Measurements from ENCODE around the gene ARL8B. TPM values are rescaled to one million over a fixed set of nuclear protein-coding genes. Genes with fewer than 3 reads are reported as not detected.

Gene ARL8B
- total RNA-seq, 1 experiment from 2014 or later: 29.0 TPM

GRCh38 chr3:5122741-5123706 lies 932 bp downstream of the ARL8B start:
- TF ChIP-seq CTCF (conservative IDR thresholded peaks at IDR 0.05): peak; percentile 37; the same call in 2 of the 3 replicates
- Histone ChIP-seq H3K4me1 (ENCODE audit: insufficient read depth, low read length) (no peaks in the 10 kb centered on the region; the same call in 1 of the 2 replicates), H2BK15ac (ENCODE audit: low read depth, low read length) (no peak overlapping the region), H4K5ac (ENCODE audit: insufficient read length, low read depth, low read length) (no peak overlapping the region), H2BK12ac (ENCODE audit: insufficient read length, low read depth, low read length) (no peak overlapping the region), H3K18ac (ENCODE audit: insufficient read length, low read depth, low read length) (no peak overlapping the region), H3K79me2 (ENCODE audit: insufficient read depth, low read length) (peaks cover 24% of the 10 kb centered on the region; the same call in 1 of the 2 replicates), H4K91ac (ENCODE audit: insufficient read length, low read depth, low read length) (no peak overlapping the region), H3K56ac (ENCODE audit: insufficient read length, low read depth, low read length) (no peak overlapping the region), H3K14ac (ENCODE audit: insufficient read depth, low read length) (peak overlapping the region; percentile 90; the same call in 1 of the 2 replicates), H3K27me3 (ENCODE audit: insufficient read depth, low read length) (no peaks in the 10 kb centered on the region), H3K23ac (ENCODE audit: insufficient read length, low read depth, low read length) (no peak overlapping the region), H2AFZ (ENCODE audit: low read length) (no peak overlapping the region), H3T11ph (ENCODE audit: low read length) (no peak overlapping the region), H3K9ac (ENCODE audit: extremely low read depth, insufficient read length, low read length) (peak overlapping the region; percentile 92), H3K27ac (ENCODE audit: insufficient read length, low read depth, low read length) (no peak overlapping the region), H2AK5ac (ENCODE audit: insufficient read length, low read length) (no peak overlapping the region), H4K20me1 (ENCODE audit: control insufficient read depth, insufficient read depth, insufficient read length) (no peaks in the 10 kb centered on the region), H3K4ac (ENCODE audit: low read depth, low read length) (no peak overlapping the region), H2BK20ac (ENCODE audit: low read depth, low read length, poor library complexity, severe bottlenecking) (no peak overlapping the region), H4K8ac (replicated peaks; ENCODE audit: insufficient read length, low read depth, low read length) (no peak overlapping the region), H3K9me3 (ENCODE audit: control insufficient read depth, low read depth, low read length) (no peaks in the 10 kb centered on the region), H2BK5ac (ENCODE audit: insufficient read length, low read length) (no peak overlapping the region), H3K23me2 (ENCODE audit: insufficient read length, low read depth, low read length, poor library complexity, severe bottlenecking) (peaks cover 10% of the 10 kb centered on the region), H3K79me1 (ENCODE audit: insufficient read depth, low read depth, low read length, poor library complexity, severe bottlenecking) (peaks cover 7% of the 10 kb centered on the region), H3K4me2 (ENCODE audit: insufficient read depth, insufficient read length, low read length) (peak overlapping the region; percentile 86), H2BK120ac (ENCODE audit: low read depth, low read length, poor library complexity, severe bottlenecking) (no peak overlapping the region)
- WGBS (ENCODE audit: extremely low coverage, insufficient read length, low lambda C conversion rate): 100% methylated on average over 1 of the region's 31 CpGs
- Mint-ChIP-seq H3K9me3 (no peaks in the 10 kb centered on the region), H3K4me1 (peaks cover 14 to 15% of the 10 kb centered on the region in 2 experiments), H3K27me3 (ENCODE audit: low read depth) (no peaks in the 10 kb centered on the region), H3K36me3 (ENCODE audit: insufficient read depth in 1 of 3, low read depth in 3 of 3) (peaks cover 0 to 2% (median 2%) of the 10 kb centered on the region in 3 experiments; a peak in 1 of 7 replicates), H3K4me3 (peak overlapping the region; percentile 98 to 99), H3K27ac (peak overlapping the region; percentile 76 to 97 (median 86))
- peak; percentile 31 for DNase-seq
